GM10248 (cell line): ENCODE results near the gene BMPR2.
"Not testable (repeated sequence)": the region's sequence is repeated elsewhere in the genome, so short reads cannot be mapped to it uniquely, and the experiment has no call there.

ENCODE experiments used
- CTCF ChIA-PET: fragments of 300-600 bp; sonication (Branson Sonifier 250); formaldehyde crosslinking; extraction: SDS; loops from one replicate; lab custom pipeline; 2021; ENCODE audit warnings: antibody characterized with exemption; lab: Yijun Ruan, JAX
- POLR2A ChIA-PET: fragments of 350-650 bp; sonication (Branson Sonifier 250); formaldehyde crosslinking; extraction: SDS; loops from one replicate; lab custom pipeline; 2020; ENCODE audit warnings: antibody characterized with exemption; lab: Yijun Ruan, JAX
- DNase-seq: peaks from one replicate; pipeline ENCODE4 v3.0.0; 2012; ENCODE audit errors: extremely low spot score
- CTCF ChIP-seq: IDR thresholded peaks from 2 replicates; pipeline ENCODE4 v1.5.1; 2012; ENCODE audit warnings: mild to moderate bottlenecking, low read depth; ENCODE audit errors: extremely low read depth, missing control alignments, control extremely low read depth

The BMPR2 gene

GRCh38 chr2:202488671-202489070, 112.5 kb downstream of the BMPR2 start:
- DNase-seq, result no peak
- CTCF ChIA-PET, result no interaction called here
- no peak for TF ChIP-seq CTCF
- POLR2A ChIA-PET, result no interaction called here

GRCh38 chr2:202490479-202490878, 114.4 kb downstream of the BMPR2 start:
- POLR2A ChIA-PET, result interaction anchor here (0.5 kb wide), 1 partner anchor 253 kb away, joined by 4 read pairs; no protein-coding TSS in a partner anchor
- CTCF ChIA-PET, result interaction anchor here (1.2 kb wide), 1 partner anchor 15 kb away, joined by 3 read pairs; no protein-coding TSS in a partner anchor

GRCh38 chr2:202491514-202491913, 115.4 kb downstream of the BMPR2 start:
- POLR2A ChIA-PET, result no interaction called here
- no peak for TF ChIP-seq CTCF
- DNase-seq, result no peak
- CTCF ChIA-PET, result interaction anchor here (1.6 kb wide), 1 partner anchor 18 kb away, joined by 5 read pairs; no protein-coding TSS in a partner anchor

More at GRCh38 chr2:202490479-202490878, 114.4 kb downstream of the BMPR2 start:
- TF ChIP-seq CTCF, result no peak
- DNase-seq, result no peak

- DNase-seq, result no peak
- ChIA-PET CTCF (interaction anchor here (1.1 to 1.3 kb wide), 2 partner anchors 11 to 17 kb away, joined by 3 read pairs; no protein-coding TSS in a partner anchor), POLR2A (no interaction called here)
- no peak for TF ChIP-seq CTCF
Measured at GRCh38 chr2:202494300-202495229, 118.4 kb downstream of the BMPR2 start.

- no peak for DNase-seq
- no peak for TF ChIP-seq CTCF
- CTCF ChIA-PET, result no interaction called here
- POLR2A ChIA-PET, result no interaction called here
Measured at GRCh38 chr2:202495230-202495604, 119.1 kb downstream of the BMPR2 start.

- DNase-seq, POLR2A ChIA-PET, CTCF ChIA-PET: not testable (repeated sequence)
Measured at GRCh38 chr2:202496835-202497472, 120.8 kb downstream of the BMPR2 start.

GRCh38 chr2:202497473-202497866, 121.3 kb downstream of the BMPR2 start:
- CTCF ChIA-PET, POLR2A ChIA-PET, DNase-seq: not testable (repeated sequence)

GRCh38 chr2:202499841-202500240, 123.7 kb downstream of the BMPR2 start:
- POLR2A ChIA-PET, CTCF ChIA-PET, DNase-seq: not testable (repeated sequence)

GRCh38 chr2:202503276-202503675, 127.1 kb downstream of the BMPR2 start:
- CTCF ChIA-PET, POLR2A ChIA-PET, DNase-seq: not testable (repeated sequence)
